Keratinocyte (primary cell): ENCODE results near the gene MAVS.
"Not testable (repeated sequence)": the region's sequence is repeated elsewhere in the genome, so short reads cannot be mapped to it uniquely, and the experiment has no call there.

ENCODE experiments used
- EZH2 ChIP-seq: IDR thresholded peaks from one replicate; pipeline ENCODE4 v1.6.1; 2012; ENCODE audit warnings: inconsistent platforms, mild to moderate bottlenecking, low read length, moderate library complexity
- TF ChIP-seq, protein P1 (sequence below), 3 experiments: IDR thresholded peaks in 1 of 3; conservative IDR thresholded peaks in 1 of 3; optimal IDR thresholded peaks in 1 of 3; 2 replicates in 2 of 3; 3 replicates in 1 of 3; pipeline versions ENCODE3 to v1.5.1; 2011; ENCODE audit warnings: low read length in 3 of 3, mild to moderate bottlenecking in 3 of 3, moderate library complexity in 2 of 3, control low read depth in 1 of 3, inconsistent platforms in 1 of 3; ENCODE audit not compliant: insufficient read depth in 2 of 3; ENCODE audit errors: extremely low read depth in 1 of 3

DNA sequence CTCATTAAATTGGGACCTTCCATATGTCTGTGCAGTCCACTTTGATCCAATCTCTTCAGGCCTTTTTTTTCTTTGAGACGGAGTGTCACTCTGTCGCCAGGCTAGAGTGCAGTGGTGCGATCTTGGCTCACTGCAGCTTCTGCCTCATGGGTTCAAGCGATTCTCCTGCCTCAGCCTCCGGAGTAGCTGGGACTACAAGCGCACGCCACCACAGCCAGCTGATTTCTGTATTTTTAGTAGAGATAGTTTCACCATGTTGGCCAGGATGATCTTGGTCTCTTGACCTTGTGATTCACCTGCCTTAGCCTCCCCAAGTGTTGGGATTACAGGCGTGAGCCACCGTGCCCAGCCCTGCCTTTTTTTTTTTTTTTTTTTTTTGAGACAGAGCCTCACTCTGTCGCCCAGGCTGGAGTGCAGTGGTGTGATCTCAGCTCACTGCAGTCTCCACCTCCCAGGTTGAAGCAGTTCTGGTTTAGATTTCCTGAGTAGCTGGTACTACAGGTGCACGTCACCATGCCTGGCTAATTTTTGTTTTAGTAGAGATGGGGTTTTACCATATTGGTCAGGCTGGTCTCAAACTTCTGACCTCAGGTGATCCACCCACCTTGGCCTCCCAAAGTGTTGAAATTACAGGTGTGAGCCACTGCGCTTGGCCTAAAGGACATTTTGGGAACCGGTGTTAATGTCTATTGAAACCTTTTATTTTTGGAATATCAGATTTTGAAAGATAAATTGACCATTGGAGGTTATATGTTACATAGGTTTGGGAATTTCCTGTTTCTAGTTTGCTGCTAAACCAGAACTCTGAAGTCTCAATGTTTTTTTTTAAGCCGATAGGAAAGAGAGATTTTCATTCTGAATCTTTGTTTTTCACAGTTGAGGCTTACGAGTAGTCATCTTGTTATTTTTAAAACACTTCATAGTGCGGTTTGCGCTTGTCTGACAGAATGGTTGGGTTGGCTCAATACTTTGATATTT lies 60.4 kb downstream of the MAVS start:
- TF ChIP-seq, protein P1, sequence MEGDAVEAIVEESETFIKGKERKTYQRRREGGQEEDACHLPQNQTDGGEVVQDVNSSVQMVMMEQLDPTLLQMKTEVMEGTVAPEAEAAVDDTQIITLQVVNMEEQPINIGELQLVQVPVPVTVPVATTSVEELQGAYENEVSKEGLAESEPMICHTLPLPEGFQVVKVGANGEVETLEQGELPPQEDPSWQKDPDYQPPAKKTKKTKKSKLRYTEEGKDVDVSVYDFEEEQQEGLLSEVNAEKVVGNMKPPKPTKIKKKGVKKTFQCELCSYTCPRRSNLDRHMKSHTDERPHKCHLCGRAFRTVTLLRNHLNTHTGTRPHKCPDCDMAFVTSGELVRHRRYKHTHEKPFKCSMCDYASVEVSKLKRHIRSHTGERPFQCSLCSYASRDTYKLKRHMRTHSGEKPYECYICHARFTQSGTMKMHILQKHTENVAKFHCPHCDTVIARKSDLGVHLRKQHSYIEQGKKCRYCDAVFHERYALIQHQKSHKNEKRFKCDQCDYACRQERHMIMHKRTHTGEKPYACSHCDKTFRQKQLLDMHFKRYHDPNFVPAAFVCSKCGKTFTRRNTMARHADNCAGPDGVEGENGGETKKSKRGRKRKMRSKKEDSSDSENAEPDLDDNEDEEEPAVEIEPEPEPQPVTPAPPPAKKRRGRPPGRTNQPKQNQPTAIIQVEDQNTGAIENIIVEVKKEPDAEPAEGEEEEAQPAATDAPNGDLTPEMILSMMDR (optimal IDR thresholded peaks at IDR 0.05 in 1 of 3, IDR thresholded peaks at IDR 0.05 in 1 of 3, conservative IDR thresholded peaks at IDR 0.05 in 1 of 3; ENCODE audit: extremely low read depth in 1 of 3, insufficient read depth in 2 of 3, low read length in 3 of 3), result not testable (repeated sequence)
- not testable (repeated sequence) for TF ChIP-seq EZH2
